MCF 10A (cell line): Measurements from ENCODE around the gene GLIS1. TPM values are rescaled to one million over a fixed set of nuclear protein-coding genes. Genes with fewer than 3 reads are reported as not detected.

ENCODE experiments used
- BruUV-seq: library from RNA; stranded (reverse); fragments of 400-500 nt; replicated peaks from 2 replicates; lab custom pipeline; 2021; lab: Mats Ljungman, UMichigan
- CTCF ChIA-PET: fragments of 300-600 bp; sonication (Branson Sonifier 250); formaldehyde crosslinking; extraction: SDS; loops from one replicate; lab custom pipeline; 2021; ENCODE audit warnings: antibody characterized with exemption, inconsistent platforms; lab: Yijun Ruan, JAX
- POLR2A ChIA-PET: fragments of 300-600, 350-650 bp; sonication (Branson Sonifier 250); formaldehyde crosslinking; extraction: SDS; loops from one replicate; lab custom pipeline; 2020; ENCODE audit warnings: antibody characterized with exemption, inconsistent platforms; lab: Yijun Ruan, JAX
- DNase-seq: peaks from one replicate; pipeline ENCODE4 v3.0.0-alpha.2; 2018; ENCODE audit not compliant: unreplicated experiment
- H3K27ac Mint-ChIP-seq: one replicate; pipeline ENCODE4 v1.8.0; 2022; ENCODE audit warnings: mild to moderate bottlenecking, low read depth, mixed read lengths; ENCODE audit not compliant: unreplicated experiment
- H3K27me3 Mint-ChIP-seq: one replicate; pipeline ENCODE4 v1.8.0; 2022; ENCODE audit warnings: mixed read lengths; ENCODE audit not compliant: insufficient read depth, unreplicated experiment
- H3K36me3 Mint-ChIP-seq: one replicate; pipeline ENCODE4 v1.8.0; 2022; ENCODE audit warnings: mild to moderate bottlenecking, moderate library complexity, mixed read lengths; ENCODE audit not compliant: insufficient read depth, unreplicated experiment
- H3K4me1 Mint-ChIP-seq: one replicate; pipeline ENCODE4 v1.8.0; 2022; ENCODE audit warnings: mixed read lengths; ENCODE audit not compliant: insufficient read depth, unreplicated experiment
- H3K4me3 Mint-ChIP-seq: one replicate; pipeline ENCODE4 v1.8.0; 2022; ENCODE audit warnings: mild to moderate bottlenecking, moderate library complexity, mixed read lengths; ENCODE audit not compliant: unreplicated experiment
- H3K9me3 Mint-ChIP-seq: one replicate; pipeline ENCODE4 v1.8.0; 2022; ENCODE audit warnings: mixed read lengths; ENCODE audit not compliant: unreplicated experiment
- intact Hi-C: fragments of 100-400 bp; cut with micrococcal nuclease; formaldehyde crosslinking; loops from 2 replicates; pipeline ENCODE4 v1.14.1; 2022
- total RNA-seq: library from RNA; stranded (reverse); gene quantifications from 2 replicates; pipeline ENCODE4 v1.2.3, GENCODE V29; 2022
- TF ChIP-seq, protein P1 (sequence below): fragments of 200-600 bp; IDR thresholded peaks from one replicate; pipeline ENCODE4 v1.8.0; 2022; ENCODE audit warnings: antibody characterized with exemption, mild to moderate bottlenecking; ENCODE audit not compliant: unreplicated experiment

The GLIS1 gene
- total RNA-seq, 1 experiment from 2014 or later: 0.93 TPM

DNA sequence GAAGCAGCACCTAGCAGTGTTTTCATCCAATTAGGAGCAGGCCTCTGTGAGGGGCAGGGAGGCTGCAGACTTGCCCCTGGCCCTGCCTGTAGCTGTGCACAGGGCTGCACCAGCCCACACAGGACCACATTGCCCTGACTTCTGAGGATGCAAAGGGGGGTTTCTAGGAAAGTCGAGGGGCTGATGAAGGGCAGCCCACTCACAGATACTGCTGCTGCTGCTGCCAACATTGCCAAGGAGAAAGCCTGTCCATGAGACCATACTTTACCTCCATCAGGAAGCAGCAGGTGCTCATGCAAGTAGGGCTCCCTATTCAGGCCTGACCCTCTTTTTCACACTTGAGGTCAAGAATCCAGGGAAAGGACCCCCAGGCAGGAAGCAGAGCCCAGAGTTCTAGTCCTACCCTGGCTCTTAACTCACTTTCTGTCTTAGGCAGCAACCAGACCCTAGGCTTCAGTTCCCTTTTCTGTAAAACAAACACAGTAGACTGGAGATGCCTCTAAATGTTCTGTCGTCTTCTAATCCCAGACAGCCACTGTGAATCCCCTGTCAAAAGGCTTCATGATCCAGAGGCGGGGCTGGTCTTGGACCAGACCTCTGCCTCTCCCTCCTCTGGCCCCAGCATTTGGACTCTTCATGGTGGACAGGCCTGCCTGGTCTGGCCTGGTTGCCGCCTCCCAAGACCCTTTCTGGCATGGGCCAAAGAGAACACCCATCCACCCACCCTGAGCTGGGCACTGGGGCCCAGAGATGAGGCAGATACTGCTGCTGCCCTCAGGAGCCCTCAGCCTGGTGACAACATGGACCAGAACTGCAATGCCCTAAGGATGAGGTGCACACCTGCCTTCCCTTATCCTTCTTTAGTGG, 120.2 kb downstream of the GLIS1 start:
- TF ChIP-seq, protein P1, sequence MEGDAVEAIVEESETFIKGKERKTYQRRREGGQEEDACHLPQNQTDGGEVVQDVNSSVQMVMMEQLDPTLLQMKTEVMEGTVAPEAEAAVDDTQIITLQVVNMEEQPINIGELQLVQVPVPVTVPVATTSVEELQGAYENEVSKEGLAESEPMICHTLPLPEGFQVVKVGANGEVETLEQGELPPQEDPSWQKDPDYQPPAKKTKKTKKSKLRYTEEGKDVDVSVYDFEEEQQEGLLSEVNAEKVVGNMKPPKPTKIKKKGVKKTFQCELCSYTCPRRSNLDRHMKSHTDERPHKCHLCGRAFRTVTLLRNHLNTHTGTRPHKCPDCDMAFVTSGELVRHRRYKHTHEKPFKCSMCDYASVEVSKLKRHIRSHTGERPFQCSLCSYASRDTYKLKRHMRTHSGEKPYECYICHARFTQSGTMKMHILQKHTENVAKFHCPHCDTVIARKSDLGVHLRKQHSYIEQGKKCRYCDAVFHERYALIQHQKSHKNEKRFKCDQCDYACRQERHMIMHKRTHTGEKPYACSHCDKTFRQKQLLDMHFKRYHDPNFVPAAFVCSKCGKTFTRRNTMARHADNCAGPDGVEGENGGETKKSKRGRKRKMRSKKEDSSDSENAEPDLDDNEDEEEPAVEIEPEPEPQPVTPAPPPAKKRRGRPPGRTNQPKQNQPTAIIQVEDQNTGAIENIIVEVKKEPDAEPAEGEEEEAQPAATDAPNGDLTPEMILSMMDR: no peak
- ChIA-PET CTCF (interaction anchor here (0.5 kb wide), 1 partner anchor 63 kb away, joined by 3 read pairs; no protein-coding TSS in a partner anchor), POLR2A (no interaction called here)
- no peaks in the 10 kb centered on the region for H3K4me1 Mint-ChIP-seq
- no peaks in the 10 kb centered on the region for H3K36me3 Mint-ChIP-seq
- no peak overlapping the region for H3K27ac Mint-ChIP-seq
- H3K9me3 Mint-ChIP-seq: no peaks in the 10 kb centered on the region
- no peak overlapping the region for H3K4me3 Mint-ChIP-seq
- BruUV-seq: no TSS peak
- H3K27me3 Mint-ChIP-seq: peaks cover 7% of the 10 kb centered on the region
- no peak for DNase-seq
- intact Hi-C loops: no loop called here

GRCh38 chr1:53617851-53618499, 121.0 kb downstream of the GLIS1 start:
- no peaks in the 10 kb centered on the region for H3K9me3 Mint-ChIP-seq
- H3K4me1 Mint-ChIP-seq: no peaks in the 10 kb centered on the region
- no TSS peak for BruUV-seq
- no peak for DNase-seq
- POLR2A ChIA-PET: no interaction called here
- CTCF ChIA-PET: interaction anchor here (0.5 to 1.0 kb wide), 2 partner anchors 63 to 132 kb away, joined by 3 read pairs; no protein-coding TSS in a partner anchor
- H3K27ac Mint-ChIP-seq: no peak overlapping the region
- no peak overlapping the region for H3K4me3 Mint-ChIP-seq
- intact Hi-C loops: no loop called here
- TF ChIP-seq, protein P1: no peak
- no peaks in the 10 kb centered on the region for H3K36me3 Mint-ChIP-seq
- peaks cover 9% of the 10 kb centered on the region for H3K27me3 Mint-ChIP-seq

DNA sequence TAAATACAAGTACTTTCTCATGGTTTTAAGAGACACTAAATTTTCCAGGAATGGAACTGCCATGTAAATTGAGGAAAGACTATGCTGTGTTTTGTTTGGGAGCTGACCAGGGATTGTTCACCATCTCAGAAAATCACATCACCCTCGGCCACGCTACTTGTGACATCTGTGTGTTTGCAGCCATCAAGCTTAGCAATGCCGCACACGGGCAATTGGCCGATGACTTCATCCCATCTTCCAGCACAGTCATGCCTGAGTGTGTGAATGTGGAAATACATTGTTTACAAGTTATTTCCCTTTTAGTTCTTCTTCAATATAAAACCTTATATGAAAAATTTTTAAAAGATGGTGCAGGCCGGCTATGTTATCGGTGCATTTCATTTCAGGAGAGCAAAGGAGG, 121.6 kb downstream of the GLIS1 start:
- ChIA-PET POLR2A (no interaction called here), CTCF (interaction anchor here (0.6 to 1.0 kb wide), 2 partner anchors 131 to 1034 kb away, joined by 3 read pairs; no protein-coding TSS in a partner anchor)
- BruUV-seq: no TSS peak
- Mint-ChIP-seq H3K27me3 (peaks cover 9% of the 10 kb centered on the region), H3K36me3 (no peaks in the 10 kb centered on the region), H3K4me1 (no peaks in the 10 kb centered on the region), H3K4me3 (no peak overlapping the region), H3K9me3 (no peaks in the 10 kb centered on the region), H3K27ac (no peak overlapping the region)
- intact Hi-C loops: no loop called here
- TF ChIP-seq, protein P1: no peak
- DNase-seq: no peak

GRCh38 chr1:53616927-53617326, 122.0 kb downstream of the GLIS1 start:
- no peak overlapping the region for H3K27ac Mint-ChIP-seq
- no peaks in the 10 kb centered on the region for H3K4me1 Mint-ChIP-seq
- ChIA-PET POLR2A (no interaction called here), CTCF (interaction anchor here (0.6 kb wide), 1 partner anchor 1034 kb away, joined by 3 read pairs; no protein-coding TSS in a partner anchor)
- TF ChIP-seq, protein P1: no peak
- H3K9me3 Mint-ChIP-seq: peaks cover 1% of the 10 kb centered on the region
- H3K27me3 Mint-ChIP-seq: peaks cover 12% of the 10 kb centered on the region
- no peaks in the 10 kb centered on the region for H3K36me3 Mint-ChIP-seq
- BruUV-seq: no TSS peak
- DNase-seq: no peak
- intact Hi-C loops: no loop called here
- no peak overlapping the region for H3K4me3 Mint-ChIP-seq
